ENCODE measurements around the gene MTG2.

The MTG2 gene

DNA sequence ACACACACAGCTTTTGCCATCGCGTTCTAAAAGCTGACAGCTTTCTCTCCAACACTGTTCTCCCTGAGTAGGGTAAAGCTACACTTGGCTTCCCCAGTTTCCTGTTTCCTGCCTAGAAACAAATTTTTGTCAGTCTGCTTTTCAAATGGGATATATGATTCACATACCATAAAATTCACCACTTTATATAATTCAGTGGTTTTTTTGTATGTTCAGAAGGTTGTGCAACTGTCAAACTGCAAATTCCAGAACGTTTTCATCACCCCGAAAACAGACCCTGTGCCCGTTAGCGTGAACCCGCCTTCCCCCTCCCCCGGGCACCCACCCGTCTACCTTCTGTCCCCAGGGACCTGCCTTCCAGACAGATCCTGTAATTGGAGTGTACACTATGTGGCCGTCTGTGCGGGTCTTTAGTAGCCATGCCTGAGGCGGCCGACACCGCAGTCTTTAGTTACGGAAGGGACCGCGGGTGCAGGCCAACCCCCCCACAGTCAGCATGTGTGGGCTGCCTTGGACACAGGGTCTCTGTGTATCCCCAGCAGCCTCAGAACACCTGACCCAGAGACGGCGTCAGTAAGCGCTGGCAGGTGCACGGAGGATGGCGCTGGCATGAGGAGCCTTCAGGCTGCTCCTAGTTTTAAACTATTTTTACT is 20.7 kb downstream of the MTG2 start:
- DNase-seq (ENCODE audit: low read depth in 1 of 2, low spot score in 1 of 2): no peak

- no peak for DNase-seq (ENCODE audit: low read depth in 1 of 2, low spot score in 1 of 2)
These were observed 23.0 kb downstream of the MTG2 start for GRCh38 chr20:62205618-62206387.

DNA sequence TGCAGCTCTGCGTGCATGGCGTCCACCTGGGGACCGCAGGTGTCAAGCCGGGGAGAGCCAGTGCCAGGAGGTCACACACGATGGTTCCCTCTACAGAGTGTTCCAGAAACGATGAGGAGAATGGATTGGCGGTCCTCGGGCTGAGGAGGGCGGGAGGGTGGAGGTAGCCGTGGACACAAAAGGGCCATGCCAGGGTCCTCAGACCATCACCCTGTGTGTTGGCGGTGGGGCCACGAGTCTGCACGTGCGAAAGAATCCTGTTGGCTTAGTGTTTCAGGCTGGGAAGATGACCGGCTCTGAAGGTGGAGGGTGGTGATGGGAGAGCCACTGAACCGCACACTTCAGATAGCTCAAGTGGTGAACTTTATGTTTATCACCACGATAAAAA is 23.6 kb downstream of the MTG2 start:
- DNase-seq (ENCODE audit: low read depth in 1 of 2, low spot score in 1 of 2): no peak

- DNase-seq (ENCODE audit: low read depth in 1 of 2, low spot score in 1 of 2): no peak
These were observed 25.4 kb downstream of the MTG2 start for GRCh38 chr20:62208061-62208794.

DNA sequence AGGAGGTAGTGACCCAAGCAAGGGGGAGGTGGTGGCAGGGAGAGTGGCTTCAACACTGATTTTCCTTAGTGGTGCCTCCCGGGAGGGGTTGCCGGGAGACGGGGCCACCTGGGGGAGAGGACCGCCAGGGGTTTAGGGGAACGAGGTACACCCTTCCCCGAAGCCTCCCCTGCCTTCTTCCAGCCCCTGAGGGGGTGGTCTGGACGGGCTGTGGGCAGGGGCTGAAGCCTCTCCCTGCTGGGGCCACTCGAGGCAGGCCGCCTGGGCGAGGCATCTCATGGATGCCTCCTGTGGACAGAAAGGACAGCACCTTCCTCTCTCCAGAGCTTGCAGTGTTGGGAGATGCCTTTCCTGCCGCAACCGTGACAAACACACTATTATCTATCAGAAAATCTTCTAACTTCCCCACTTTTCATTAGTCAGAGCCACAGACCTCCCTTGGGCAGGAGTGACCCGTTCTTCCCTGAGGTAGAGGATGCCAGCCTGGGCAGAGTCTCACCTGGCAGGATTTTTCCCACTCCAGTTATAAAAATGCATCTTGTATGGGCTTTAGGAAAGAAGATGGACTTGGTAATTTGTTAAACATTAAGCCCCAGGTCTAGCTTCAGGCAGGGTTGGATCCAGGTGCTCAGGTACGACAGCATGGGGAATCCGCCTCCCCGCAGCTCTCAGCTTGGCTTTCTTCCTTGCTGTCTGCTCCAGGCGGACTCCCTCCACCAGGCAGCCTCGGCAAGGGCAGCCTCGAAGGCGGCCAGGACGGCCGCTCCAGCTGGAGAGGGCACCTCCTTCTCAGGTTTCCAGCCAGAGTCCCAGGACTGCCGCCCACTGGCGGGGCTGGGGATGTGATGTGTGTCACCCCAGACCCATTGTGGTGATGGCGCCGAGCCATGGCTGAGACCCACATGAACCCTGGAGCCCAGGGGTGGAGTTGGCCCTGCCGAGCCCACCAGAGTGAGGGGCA is 26.2 kb downstream of the MTG2 start:
- no peak for DNase-seq (ENCODE audit: low read depth in 1 of 2, low spot score in 1 of 2)

DNA sequence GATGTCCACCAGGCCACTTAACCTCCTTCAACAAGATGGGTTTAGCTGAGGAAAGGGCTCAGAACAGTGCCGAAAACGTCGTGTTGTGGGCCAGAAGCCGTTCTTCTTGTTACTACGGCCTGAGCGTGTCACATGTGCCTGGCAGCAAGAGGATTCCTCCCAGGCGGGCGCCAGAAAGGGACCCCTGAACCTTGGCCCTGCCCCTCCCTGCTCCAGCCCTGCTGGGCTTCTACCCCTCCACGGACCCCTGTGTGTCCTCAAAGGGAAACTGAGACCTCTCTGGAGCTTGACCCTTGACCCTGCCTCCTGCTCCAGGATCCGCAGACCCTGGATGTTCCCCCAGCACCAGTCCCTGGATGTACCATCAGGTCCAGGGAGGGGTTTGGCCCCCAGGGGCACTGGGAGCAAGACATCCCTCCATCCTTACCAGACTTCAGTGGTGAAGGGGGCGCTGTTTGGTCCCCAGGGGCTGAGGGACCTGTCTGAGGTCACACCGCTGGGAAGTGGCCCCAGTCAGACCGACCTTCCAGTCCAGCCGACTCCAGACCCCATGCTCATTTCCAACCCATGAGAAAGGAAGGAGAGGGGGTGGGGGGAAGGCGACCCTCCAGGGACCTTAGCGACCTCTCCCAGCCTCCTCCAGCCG is 27.1 kb downstream of the MTG2 start:
- no peak for DNase-seq (ENCODE audit: low read depth in 1 of 2, low spot score in 1 of 2)

DNA sequence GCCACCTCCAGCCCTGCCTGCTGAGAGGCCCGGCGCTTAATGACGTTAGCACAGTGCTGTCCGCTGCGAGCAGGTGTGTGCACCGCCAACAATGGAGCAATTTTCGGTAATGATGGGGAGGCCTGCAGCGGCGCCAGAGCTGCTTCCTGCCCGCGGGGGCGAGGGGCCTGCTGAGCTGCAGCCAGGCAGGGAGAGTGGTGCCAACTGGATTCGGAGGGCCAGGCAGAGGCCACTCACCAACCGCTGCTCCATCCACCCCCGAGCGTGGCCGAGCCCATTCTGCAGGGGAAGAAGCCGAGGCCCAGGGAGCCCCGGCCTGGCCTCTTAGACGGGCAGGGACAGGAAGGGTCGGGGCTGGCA is 27.6 kb downstream of the MTG2 start:
- no peak for DNase-seq (ENCODE audit: low read depth in 1 of 2, low spot score in 1 of 2)

DNA sequence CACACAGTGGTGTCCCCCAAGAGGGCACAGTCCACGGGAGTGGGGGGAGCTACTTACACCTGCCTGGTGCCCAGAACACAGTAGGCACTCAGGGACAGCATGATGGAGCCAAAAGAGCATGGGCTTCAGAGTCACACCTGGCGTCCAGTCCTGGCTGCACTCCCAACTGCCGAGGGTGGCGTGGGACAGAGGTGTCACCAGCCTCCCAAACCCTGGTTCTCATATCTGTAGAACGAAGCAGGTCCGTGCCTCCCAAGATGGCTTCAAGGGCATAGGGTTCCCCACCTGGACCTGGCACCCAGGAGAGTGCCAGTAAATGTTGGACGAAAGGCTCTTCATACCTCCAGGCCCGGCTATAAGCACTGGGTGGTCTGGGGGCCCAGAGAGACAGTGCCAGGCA is 28.4 kb downstream of the MTG2 start:
- DNase-seq (ENCODE audit: low read depth in 1 of 2, low spot score in 1 of 2): no peak

DNA sequence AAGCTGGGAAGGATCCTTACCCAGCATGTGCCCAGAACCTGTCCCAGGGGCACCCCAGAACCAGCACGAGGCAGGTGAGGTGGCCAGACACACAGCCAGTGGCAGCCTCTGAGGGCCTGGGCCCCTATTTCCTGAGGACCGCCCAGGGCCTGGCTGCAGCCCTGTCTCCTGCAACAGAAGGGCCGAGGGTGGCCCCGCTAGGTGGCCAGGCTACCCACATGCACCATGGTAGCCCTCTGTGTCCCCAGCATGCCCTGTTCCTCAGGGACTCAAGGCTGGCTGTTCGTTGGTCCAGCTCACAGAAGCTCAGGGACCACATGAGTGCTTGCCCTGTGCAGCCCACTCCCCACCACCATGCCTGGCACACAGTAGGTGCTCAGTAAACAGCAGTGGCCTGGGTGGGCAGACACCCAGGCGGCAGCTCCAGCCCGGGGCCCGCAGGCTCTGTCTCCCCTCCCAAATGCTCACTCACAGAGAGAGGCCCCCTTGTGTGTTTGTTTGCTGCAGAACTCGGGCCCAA is 29.0 kb downstream of the MTG2 start:
- no peak for DNase-seq (ENCODE audit: low read depth in 1 of 2, low spot score in 1 of 2)

DNA sequence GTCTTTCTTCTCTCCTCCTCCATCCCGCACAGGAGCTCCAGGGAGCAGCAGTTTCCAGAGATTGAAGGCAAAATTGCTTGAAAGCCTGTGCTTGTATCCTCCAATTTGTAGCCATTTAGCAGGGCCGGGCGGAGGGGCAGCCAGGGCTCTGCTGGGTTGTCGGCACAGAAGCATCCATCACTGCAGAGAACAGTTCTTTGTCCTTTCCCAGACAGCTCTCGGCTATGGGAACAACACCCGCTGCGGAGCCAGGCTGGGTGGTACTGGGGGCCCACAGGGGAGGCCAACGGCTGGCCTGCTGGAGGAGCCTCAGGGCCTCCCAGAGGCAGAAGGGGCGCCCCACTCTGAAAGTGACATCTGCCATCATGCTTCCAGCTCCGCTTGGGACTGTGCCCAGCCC is 29.5 kb downstream of the MTG2 start:
- no peak for DNase-seq (ENCODE audit: low read depth in 1 of 2, low spot score in 1 of 2)

- no peak for DNase-seq (ENCODE audit: low read depth in 1 of 2, low spot score in 1 of 2)
These were observed 31.2 kb downstream of the MTG2 start for GRCh38 chr20:62214067-62214466.

DNA sequence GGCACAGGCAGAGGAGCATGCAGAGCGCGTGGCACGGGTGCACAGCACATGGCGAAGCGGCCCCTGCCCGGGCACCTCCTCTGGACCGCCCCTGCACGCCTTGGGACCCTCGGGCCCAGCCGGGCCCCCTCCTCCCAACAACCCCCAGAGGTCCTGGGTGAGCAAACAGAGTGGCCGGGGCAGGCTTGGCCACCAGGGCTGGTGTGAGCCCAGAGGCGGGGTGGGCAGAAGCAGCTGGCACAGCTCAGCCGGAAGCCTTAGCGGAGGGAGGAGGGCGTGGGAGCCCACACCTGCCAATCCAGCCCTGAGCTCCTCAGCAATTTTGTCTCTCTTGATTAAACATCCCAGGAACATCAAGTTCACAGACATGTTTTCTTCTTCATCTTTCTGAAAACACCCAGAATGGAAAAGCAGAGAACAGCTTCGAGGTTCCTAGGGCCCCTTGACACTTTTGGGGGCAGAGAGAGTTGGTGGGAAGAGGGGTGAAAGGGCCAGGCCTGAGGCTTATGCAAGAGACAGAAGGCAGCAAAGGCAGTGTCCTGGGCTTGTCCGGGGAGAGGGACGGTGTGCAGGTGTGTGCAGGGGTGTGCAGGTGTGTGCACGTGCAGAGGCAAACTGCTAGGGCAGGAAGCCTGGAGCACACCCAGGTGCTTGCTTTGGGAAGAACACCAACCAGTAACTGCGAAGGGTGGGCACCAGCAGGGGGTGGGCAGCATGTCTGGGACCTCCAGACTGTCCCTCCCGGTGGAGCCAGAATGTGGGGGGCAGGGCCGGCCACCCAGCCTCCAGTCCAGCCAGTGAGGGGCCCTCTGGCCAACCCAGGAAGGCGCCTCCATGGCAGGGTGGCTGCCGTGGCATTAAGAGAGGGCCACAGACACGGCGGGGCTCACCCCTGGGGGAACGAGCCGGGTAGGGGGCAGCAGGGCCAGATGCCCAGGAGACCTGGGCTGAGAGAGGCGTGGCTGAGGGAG is 32.5 kb downstream of the MTG2 start:
- no peak for DNase-seq (ENCODE audit: low read depth in 1 of 2, low spot score in 1 of 2)

GRCh38 chr20:62215991-62216635 is 33.3 kb downstream of the MTG2 start:
- no peak for DNase-seq (ENCODE audit: low read depth in 1 of 2, low spot score in 1 of 2)

GRCh38 chr20:62216636-62217566 is 34.1 kb downstream of the MTG2 start:
- no peak for DNase-seq (ENCODE audit: low read depth in 1 of 2, low spot score in 1 of 2)

- no peak for DNase-seq (ENCODE audit: low read depth in 1 of 2, low spot score in 1 of 2)
These were observed 35.3 kb downstream of the MTG2 start for GRCh38 chr20:62217913-62218773.

GRCh38 chr20:62219101-62219991 is 36.5 kb downstream of the MTG2 start:
- no peak for DNase-seq (ENCODE audit: low read depth in 1 of 2, low spot score in 1 of 2)
